NK-92 treated with Interleukin-12 subunit alpha and Interleukin-12 subunit beta, amount 100 ng/mL, for 24 hours (cell line): ENCODE data around the gene PPP2R3C.
"Not testable (repeated sequence)": the region's sequence is repeated elsewhere in the genome, so short reads cannot be mapped to it uniquely, and the experiment has no call there.

Source experiments
- DNase-seq: peaks from one replicate; lab custom pipeline; 2025; lab: John Stamatoyannopoulos, UW

Gene PPP2R3C

GRCh38 chr14:35124127-35124526 is 2.3 kb upstream of the PPP2R3C start:
- no peak for DNase-seq

- DNase-seq: no peak
These were observed 1.6 kb upstream of the PPP2R3C start for GRCh38 chr14:35123388-35123703.

- no peak for DNase-seq
These were observed 1.1 kb upstream of the PPP2R3C start for GRCh38 chr14:35122696-35123387.

- no peak for DNase-seq
These were observed 534 bp downstream of the PPP2R3C start for GRCh38 chr14:35121026-35121886.

GRCh38 chr14:35117112-35117511 is 4.7 kb downstream of the PPP2R3C start:
- no peak for DNase-seq

- no peak for DNase-seq
These were observed 5.5 kb downstream of the PPP2R3C start for GRCh38 chr14:35116242-35116641.

- no peak for DNase-seq
These were observed 7.8 kb downstream of the PPP2R3C start for GRCh38 chr14:35114036-35114435.

- no peak for DNase-seq
These were observed 8.4 kb downstream of the PPP2R3C start for GRCh38 chr14:35113308-35113950.

- no peak for DNase-seq
These were observed 9.1 kb downstream of the PPP2R3C start for GRCh38 chr14:35112641-35113040.

GRCh38 chr14:35107866-35108265 is 13.9 kb downstream of the PPP2R3C start:
- DNase-seq: no peak

- not testable (repeated sequence) for DNase-seq
These were observed 27.1 kb downstream of the PPP2R3C start for GRCh38 chr14:35094645-35095044.

GRCh38 chr14:35088514-35088913 is 33.3 kb downstream of the PPP2R3C start:
- no peak for DNase-seq

- DNase-seq: no peak
These were observed 36.3 kb downstream of the PPP2R3C start for GRCh38 chr14:35085441-35085840.

GRCh38 chr14:35083530-35084150 is 38.1 kb downstream of the PPP2R3C start:
- DNase-seq: no peak

GRCh38 chr14:35079742-35080141 is 42.0 kb downstream of the PPP2R3C start:
- no peak for DNase-seq

GRCh38 chr14:35078082-35078481 is 43.7 kb downstream of the PPP2R3C start:
- DNase-seq: no peak

GRCh38 chr14:35073486-35073885 is 48.3 kb downstream of the PPP2R3C start:
- no peak for DNase-seq

GRCh38 chr14:35072226-35072625 is 49.6 kb downstream of the PPP2R3C start:
- no peak for DNase-seq

GRCh38 chr14:35068238-35069012 is 53.4 kb downstream of the PPP2R3C start:
- no peak for DNase-seq

GRCh38 chr14:35065731-35066130 is 56.1 kb downstream of the PPP2R3C start:
- not testable (repeated sequence) for DNase-seq

- DNase-seq: not testable (repeated sequence)
These were observed 60.5 kb downstream of the PPP2R3C start for GRCh38 chr14:35061113-35061791.
